NCI-H82 (cell line): ENCODE data around the gene GPR61.

Experiments
- DNase-seq: peaks from one replicate; lab custom pipeline; 2025; lab: John Stamatoyannopoulos, UW

The GPR61 gene

DNA sequence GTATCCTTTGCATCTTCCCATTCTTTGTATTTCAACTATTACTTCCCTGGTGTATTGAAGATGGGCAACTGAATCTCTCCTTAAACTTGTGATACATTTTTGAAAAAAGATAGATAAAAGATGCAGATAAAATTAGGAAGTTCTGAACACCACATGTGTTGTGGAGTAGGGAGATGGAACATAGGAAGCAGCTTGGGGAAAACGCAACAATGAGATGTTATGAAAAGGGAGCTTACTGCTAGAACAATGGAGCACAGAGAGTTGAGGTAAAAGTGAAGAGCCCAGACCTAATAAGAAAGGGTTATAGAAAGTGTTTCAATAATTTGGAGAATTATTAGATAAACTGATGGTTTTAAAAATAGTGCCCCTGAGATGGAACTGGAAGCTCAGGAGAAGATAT, 29.7 kb downstream of the GPR61 start:
- no peak for DNase-seq

DNA sequence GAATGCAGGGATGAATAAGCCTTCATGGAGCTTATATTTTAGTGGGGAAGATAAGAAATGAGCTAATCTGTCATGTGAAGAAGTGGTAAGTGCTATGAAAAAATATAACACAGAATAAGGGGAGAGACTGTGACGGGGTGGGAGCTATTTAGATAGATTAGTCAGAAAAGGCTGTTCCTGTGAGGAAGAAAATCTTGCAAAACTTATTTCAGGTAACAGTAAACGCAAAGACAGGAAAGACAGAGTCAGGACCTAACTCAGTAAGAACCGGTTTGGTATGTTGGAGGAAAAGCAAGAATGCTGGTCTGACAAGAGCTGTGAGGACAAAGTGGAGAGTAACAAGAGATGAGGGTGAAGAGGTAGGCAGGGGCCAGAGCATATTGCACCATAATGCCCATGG, 30.7 kb downstream of the GPR61 start:
- no peak for DNase-seq

DNA sequence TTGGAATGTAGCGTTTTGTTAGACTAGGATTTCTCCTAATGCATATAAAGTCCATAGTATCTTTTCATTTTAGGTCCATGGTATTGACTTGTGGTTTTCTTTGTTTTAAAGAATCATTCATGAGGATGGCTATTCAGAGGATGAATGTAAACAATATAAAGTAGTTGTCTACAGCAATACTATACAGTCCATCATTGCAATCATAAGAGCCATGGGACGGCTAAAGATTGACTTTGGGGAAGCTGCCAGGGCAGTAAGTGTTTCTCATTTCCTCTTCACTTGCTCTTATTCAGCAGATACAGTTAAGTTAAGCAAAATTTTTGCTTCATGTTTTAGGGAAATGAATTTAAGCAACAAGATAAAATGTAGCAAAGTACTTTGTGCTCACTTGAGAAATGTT, 34.1 kb downstream of the GPR61 start:
- no peak for DNase-seq

- DNase-seq: no peak
Measured at GRCh38 chr1:109578947-109579443, 39.3 kb downstream of the GPR61 start.

GRCh38 chr1:109579491-109579890, 39.8 kb downstream of the GPR61 start:
- no peak for DNase-seq

DNA sequence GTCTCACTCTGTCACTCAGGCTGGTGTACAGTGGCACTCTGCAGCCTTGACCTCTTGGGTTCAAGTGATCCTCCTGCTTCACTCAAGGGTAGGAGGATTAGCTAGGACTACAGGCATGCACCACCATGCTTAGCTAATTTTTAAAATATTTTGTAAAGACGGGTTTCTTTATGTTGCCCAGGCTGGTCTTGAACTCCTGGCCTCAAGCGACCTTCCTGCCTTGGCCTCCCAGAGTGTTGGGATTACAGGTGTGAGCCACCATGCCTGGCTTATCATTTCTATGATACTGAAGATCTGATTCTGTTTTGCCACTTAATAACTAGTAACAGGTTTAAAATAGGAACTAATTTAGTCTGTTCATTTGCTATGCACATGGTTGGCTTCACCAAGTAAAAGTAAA, 42.3 kb downstream of the GPR61 start:
- no peak for DNase-seq

DNA sequence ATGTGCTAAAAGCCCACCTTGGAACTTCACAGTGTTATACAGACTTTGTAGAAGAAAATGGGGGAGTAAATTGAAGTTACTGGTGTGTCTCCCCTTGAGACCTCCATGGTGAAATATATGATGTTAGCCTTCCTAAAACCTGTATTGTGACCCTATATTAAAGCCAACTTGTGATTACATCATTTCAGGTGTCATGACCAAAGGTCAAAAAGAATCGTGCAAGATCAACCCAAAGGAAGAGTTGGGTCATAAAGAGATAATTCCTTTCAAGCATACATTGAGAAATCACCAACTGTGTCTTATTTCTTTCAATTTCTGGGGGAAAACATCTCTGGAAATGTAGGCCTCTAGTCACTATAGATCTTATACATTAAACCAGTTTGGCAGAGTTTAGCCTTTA, 45.1 kb downstream of the GPR61 start:
- no peak for DNase-seq

- no peak for DNase-seq
Measured at GRCh38 chr1:109586055-109586454, 46.4 kb downstream of the GPR61 start.

DNA sequence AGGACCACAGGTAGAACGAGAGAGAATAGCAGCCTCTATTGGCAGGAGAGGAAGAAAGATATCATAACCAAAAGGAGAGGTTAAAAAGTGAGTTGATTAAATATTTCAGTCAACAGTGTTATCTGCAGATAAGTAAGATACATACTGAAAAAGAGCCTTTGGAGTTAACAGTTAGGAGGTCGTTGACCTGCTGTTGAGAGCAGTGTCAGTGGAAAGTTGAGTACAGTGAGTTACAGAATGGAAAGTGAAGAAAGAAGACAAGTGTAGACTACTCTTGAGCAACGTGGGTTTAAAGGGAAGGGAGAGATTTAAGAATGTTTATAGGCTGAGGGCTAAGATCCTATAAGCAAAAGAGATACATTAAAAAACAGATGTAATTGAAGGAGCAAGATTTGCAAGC, 49.5 kb downstream of the GPR61 start:
- DNase-seq: no peak

DNA sequence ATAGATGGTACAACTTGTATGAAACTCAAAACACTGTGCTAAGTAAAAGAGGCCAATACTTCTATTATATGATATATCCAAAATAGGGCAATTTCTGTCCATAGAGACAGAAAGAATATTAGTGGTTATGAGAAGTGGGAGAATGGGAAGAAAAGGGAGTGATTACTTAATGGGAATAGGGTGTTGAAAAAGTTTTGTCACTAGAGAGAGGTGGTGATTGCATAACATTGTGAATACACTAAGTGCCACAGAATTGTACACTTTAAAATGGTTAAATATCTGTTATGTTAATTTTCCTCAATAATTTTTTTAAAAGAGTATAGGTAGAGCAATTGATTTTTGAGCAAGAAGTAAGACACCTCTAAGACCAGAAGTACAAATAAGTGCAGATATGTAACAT, 50.0 kb downstream of the GPR61 start:
- no peak for DNase-seq

- no peak for DNase-seq
Measured at GRCh38 chr1:109592916-109593315, 53.2 kb downstream of the GPR61 start.

DNA sequence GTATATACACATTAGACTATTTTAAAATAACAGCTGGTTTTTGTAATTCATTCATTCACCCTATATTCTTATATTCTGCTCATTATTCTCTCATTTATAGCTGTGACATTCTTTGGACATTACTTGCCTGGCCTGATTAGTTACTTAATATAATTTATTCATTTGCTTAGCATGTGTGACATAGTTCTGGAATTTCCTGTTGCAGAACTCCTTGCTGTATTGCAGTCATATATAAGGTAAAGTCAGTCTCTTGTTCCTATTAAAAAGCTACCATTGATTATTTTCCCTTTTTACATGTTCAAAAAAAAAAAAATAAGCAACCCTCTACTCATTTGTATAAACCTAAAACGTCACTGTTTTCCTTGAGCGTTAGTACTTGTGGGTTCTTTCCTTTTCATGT, 55.9 kb downstream of the GPR61 start:
- no peak for DNase-seq
